Measurements from ENCODE around the gene CDKL4. TPM values are rescaled to one million over a fixed set of nuclear protein-coding genes. Genes with fewer than 3 reads are reported as not detected.
"Not testable (repeated sequence)": the region's sequence is repeated elsewhere in the genome, so short reads cannot be mapped to it uniquely, and the experiment has no call there.

CDKL4 gene
- total RNA-seq, 2 donors from 2014 or later: 0.64 TPM; not detected in 1

GRCh38 chr2:39140322-39140847, 103.4 kb downstream of the CDKL4 start:
- TF ChIP-seq, protein P1, sequence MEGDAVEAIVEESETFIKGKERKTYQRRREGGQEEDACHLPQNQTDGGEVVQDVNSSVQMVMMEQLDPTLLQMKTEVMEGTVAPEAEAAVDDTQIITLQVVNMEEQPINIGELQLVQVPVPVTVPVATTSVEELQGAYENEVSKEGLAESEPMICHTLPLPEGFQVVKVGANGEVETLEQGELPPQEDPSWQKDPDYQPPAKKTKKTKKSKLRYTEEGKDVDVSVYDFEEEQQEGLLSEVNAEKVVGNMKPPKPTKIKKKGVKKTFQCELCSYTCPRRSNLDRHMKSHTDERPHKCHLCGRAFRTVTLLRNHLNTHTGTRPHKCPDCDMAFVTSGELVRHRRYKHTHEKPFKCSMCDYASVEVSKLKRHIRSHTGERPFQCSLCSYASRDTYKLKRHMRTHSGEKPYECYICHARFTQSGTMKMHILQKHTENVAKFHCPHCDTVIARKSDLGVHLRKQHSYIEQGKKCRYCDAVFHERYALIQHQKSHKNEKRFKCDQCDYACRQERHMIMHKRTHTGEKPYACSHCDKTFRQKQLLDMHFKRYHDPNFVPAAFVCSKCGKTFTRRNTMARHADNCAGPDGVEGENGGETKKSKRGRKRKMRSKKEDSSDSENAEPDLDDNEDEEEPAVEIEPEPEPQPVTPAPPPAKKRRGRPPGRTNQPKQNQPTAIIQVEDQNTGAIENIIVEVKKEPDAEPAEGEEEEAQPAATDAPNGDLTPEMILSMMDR (IDR thresholded peaks at IDR 0.05): no peak
- intact Hi-C loops (cut with DNase I): no loop called here
- H3K9ac ChIP-seq (ENCODE audit: low read depth in 2 of 2, low read length in 2 of 2): no peak overlapping the region
- no peaks in the 10 kb centered on the region for H3K36me3 ChIP-seq
- DNase-seq: no peak
- no peaks in the 10 kb centered on the region for H3K4me1 ChIP-seq
- no peaks in the 10 kb centered on the region for H3K27me3 ChIP-seq
- no peaks in the 10 kb centered on the region for H3K9me3 ChIP-seq
- H3K27ac ChIP-seq: no peak overlapping the region
- no peak overlapping the region for H3K4me3 ChIP-seq

DNA sequence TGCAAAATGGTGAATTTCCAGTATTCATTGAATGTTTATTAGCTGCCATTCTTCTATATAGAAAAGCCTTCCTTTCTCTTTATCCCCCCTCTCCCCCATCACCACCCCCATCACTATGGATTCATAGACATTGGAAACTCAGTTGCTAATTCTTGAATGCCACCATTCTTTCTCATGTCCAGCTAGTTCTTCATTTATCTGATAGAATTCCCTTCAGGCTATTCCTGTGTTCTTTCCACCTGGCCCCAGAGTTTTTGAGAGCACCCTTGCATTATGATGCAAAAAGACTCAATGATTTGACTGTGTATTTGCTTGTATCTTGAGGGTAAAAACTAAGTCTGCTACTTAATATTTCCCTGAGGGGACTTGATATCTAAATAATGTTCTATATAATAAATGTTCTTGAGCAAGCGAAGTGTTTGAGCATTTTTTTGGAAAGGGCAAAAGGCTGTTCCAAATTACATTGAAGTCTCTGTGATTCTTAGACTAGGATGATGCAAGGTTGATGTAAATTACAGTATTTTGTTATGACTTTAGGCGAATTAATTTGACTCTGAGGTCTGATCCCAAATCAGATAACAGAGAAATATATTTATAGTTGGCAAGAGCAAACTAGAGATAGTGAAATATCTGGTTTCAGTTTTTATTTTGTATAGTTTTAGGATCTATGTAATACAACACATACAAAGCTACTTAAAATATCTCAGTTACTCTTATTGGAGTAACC, 104.1 kb downstream of the CDKL4 start:
- no peaks in the 10 kb centered on the region for H3K4me1 ChIP-seq
- H3K27me3 ChIP-seq: no peaks in the 10 kb centered on the region
- intact Hi-C loops (cut with DNase I): no loop called here
- no peaks in the 10 kb centered on the region for H3K36me3 ChIP-seq
- no peak overlapping the region for H3K9ac ChIP-seq (ENCODE audit: low read depth in 2 of 2, low read length in 2 of 2)
- H3K9me3 ChIP-seq: no peaks in the 10 kb centered on the region
- no peak for DNase-seq
- no peak overlapping the region for H3K4me3 ChIP-seq
- TF ChIP-seq, protein P1 (IDR thresholded peaks at IDR 0.05): no peak
- H3K27ac ChIP-seq: no peak overlapping the region

DNA sequence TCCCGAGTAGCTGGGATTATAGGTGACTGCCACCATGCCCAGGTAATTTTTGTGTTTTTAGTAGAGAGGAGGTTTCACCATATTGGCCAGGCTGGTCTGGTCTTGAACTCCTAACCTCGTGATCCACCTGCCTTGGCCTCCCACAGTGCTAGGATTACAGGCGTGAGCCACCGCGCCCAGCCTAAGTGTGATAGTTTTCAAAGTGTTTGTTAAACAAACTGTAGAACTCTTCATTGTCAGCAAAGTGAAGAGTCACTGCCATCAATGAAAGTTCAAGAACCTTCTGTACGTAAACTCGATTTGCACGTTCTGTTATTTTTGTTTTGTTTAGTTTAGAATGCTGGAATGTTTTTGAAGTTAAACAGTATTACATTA, 104.9 kb downstream of the CDKL4 start:
- Histone ChIP-seq H3K9ac (ENCODE audit: low read depth in 2 of 2, low read length in 2 of 2) (no peak overlapping the region), H3K27me3 (no peaks in the 10 kb centered on the region), H3K36me3 (no peaks in the 10 kb centered on the region), H3K27ac (no peak overlapping the region), H3K4me3 (no peak overlapping the region), H3K9me3 (no peaks in the 10 kb centered on the region), H3K4me1 (no peaks in the 10 kb centered on the region)
- no peak for DNase-seq
- TF ChIP-seq, protein P1 (IDR thresholded peaks at IDR 0.05): no peak
- intact Hi-C loops (cut with DNase I): no loop called here

- H3K36me3 ChIP-seq; H3K4me1 ChIP-seq; DNase-seq; H3K9ac ChIP-seq (ENCODE audit: low read depth in 2 of 2, low read length in 2 of 2); H3K27ac ChIP-seq; H3K27me3 ChIP-seq; H3K4me3 ChIP-seq; H3K9me3 ChIP-seq; intact Hi-C loops (cut with DNase I): not testable (repeated sequence)
Measured at GRCh38 chr2:39138187-39138836, 105.5 kb downstream of the CDKL4 start.

DNA sequence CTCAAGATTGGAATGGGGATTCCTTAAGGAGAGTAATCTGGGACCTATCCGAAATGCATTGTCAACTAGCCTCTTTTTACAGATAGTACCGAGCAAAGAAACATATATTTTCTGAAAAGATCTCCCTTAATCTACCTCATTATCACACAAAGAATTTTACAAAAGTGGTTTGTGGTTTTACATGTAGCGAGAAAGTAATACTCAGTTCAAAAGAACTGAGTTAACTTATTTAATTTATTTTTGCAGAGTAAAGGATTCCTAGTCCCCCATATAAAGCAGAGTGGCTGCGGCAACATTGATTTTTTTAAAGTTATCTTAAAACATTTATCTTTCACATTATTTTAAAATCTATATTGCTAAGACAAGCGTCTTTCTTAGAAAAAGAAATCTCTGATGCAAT, 107.0 kb downstream of the CDKL4 start:
- no peak overlapping the region for H3K27ac ChIP-seq
- TF ChIP-seq, protein P1 (IDR thresholded peaks at IDR 0.05): no peak
- intact Hi-C loops (cut with DNase I): no loop called here
- no peaks in the 10 kb centered on the region for H3K36me3 ChIP-seq
- H3K9ac ChIP-seq (ENCODE audit: low read depth in 2 of 2, low read length in 2 of 2): no peak overlapping the region
- DNase-seq: no peak
- H3K4me3 ChIP-seq: no peak overlapping the region
- no peaks in the 10 kb centered on the region for H3K4me1 ChIP-seq
- no peaks in the 10 kb centered on the region for H3K9me3 ChIP-seq
- no peaks in the 10 kb centered on the region for H3K27me3 ChIP-seq
